Stimulated activated CD8-positive, alpha-beta memory T cell treated with anti-CD3 and anti-CD28 coated beads, Interleukin-4, amount 100 ng/mL, for 1 hour (primary cell): ENCODE data around the gene PMS2.
"Not testable (repeated sequence)": the region's sequence is repeated elsewhere in the genome, so short reads cannot be mapped to it uniquely, and the experiment has no call there.

Experiments
- DNase-seq, 2 donors: peaks; one replicate each; pipeline ENCODE4 v3.0.0-alpha.2; 2020; ENCODE audit warnings: low read depth in 2 of 2, low spot score in 1 of 2

Gene PMS2

GRCh38 chr7:6015917-6016652 lies 7.2 kb upstream of the PMS2 start:
- no peak for DNase-seq

- no peak for DNase-seq
Observed at GRCh38 chr7:6012355-6013104, 3.7 kb upstream of the PMS2 start.

GRCh38 chr7:6011541-6011940 lies 2.7 kb upstream of the PMS2 start:
- DNase-seq, result no peak

GRCh38 chr7:6010370-6010769 lies 1.5 kb upstream of the PMS2 start:
- DNase-seq, result not testable (repeated sequence)

- not testable (repeated sequence) for DNase-seq
Observed at GRCh38 chr7:6007835-6008590, 836 bp downstream of the PMS2 start.

GRCh38 chr7:6007386-6007785 lies 1.5 kb downstream of the PMS2 start:
- DNase-seq, result no peak

- DNase-seq, result peak in 1 of 2 donors; percentile 10
Observed at GRCh38 chr7:5997210-5997808, 11.5 kb downstream of the PMS2 start.

- not testable (repeated sequence) for DNase-seq
Observed at GRCh38 chr7:5987061-5987460, 21.8 kb downstream of the PMS2 start.

- not testable (repeated sequence) for DNase-seq
Observed at GRCh38 chr7:5979680-5980314, 29.1 kb downstream of the PMS2 start.

GRCh38 chr7:5973580-5973979 lies 35.3 kb downstream of the PMS2 start:
- not testable (repeated sequence) for DNase-seq

GRCh38 chr7:5970347-5970911 lies 38.4 kb downstream of the PMS2 start, which contains the start of gene RSPH10B:
TSS of gene RSPH10B (minus strand) at chr7:5970689. CDS start at chr7:5967116, 3,573 bp downstream.
- not testable (repeated sequence) for DNase-seq

- not testable (repeated sequence) for DNase-seq
Observed at GRCh38 chr7:5963810-5964209, 45.0 kb downstream of the PMS2 start.

- not testable (repeated sequence) for DNase-seq
Observed at GRCh38 chr7:5963205-5963604, 45.6 kb downstream of the PMS2 start.

GRCh38 chr7:5934945-5935450 lies 73.9 kb downstream of the PMS2 start:
- DNase-seq, result not testable (repeated sequence)

GRCh38 chr7:5931905-5932644 lies 76.8 kb downstream of the PMS2 start:
- DNase-seq, result not testable (repeated sequence)

GRCh38 chr7:5931250-5931649 lies 77.6 kb downstream of the PMS2 start:
- DNase-seq, result not testable (repeated sequence)

GRCh38 chr7:5930290-5930689 lies 78.6 kb downstream of the PMS2 start:
- not testable (repeated sequence) for DNase-seq

- not testable (repeated sequence) for DNase-seq
Observed at GRCh38 chr7:5926263-5926870, 82.5 kb downstream of the PMS2 start.

- not testable (repeated sequence) for DNase-seq
Observed at GRCh38 chr7:5924630-5925029, 84.2 kb downstream of the PMS2 start.
